K562 (cell line): ENCODE results near the gene ATP23. TPM values are rescaled to one million over a fixed set of nuclear protein-coding genes. Genes with fewer than 3 reads are reported as not detected.

Source experiments
- AFF1 ChIP-seq, 2 experiments: fragments of 450-650 bp; IDR thresholded peaks; 2 replicates each; pipeline ENCODE4 v1.6.1; 2018; ENCODE audit warnings: mild to moderate bottlenecking in 2 of 2, low read depth in 1 of 2; ENCODE audit not compliant: partially characterized antibody in 2 of 2
- CC2D1A ChIP-seq: fragments of 450-650 bp; IDR thresholded peaks from 2 replicates; pipeline ENCODE4 v1.6.1; 2017; ENCODE audit warnings: mild to moderate bottlenecking
- CREM ChIP-seq: IDR thresholded peaks from 2 replicates; pipeline ENCODE4 v1.6.1; 2014; ENCODE audit warnings: antibody characterized with exemption, low read depth
- CXXC5 ChIP-seq: fragments of 250-450 bp; sonication (Bioruptor Pico); IDR thresholded peaks from 2 replicates; pipeline ENCODE4 v1.8.0; 2022; ENCODE audit warnings: inconsistent platforms, mild to moderate bottlenecking, moderate library complexity
- EGR1 ChIP-seq: fragments of 450-650 bp; conservative IDR thresholded peaks from 2 replicates; pipeline ENCODE4 v1.6.1; 2017; ENCODE audit warnings: mild to moderate bottlenecking
- GABPB1 ChIP-seq: sonication (generic); formaldehyde crosslinking; IDR thresholded peaks from 2 replicates; pipeline ENCODE4 v1.8.0; 2022; ENCODE audit warnings: mild to moderate bottlenecking, missing genetic modification reagents
- HCFC1 ChIP-seq: IDR thresholded peaks from 2 replicates; pipeline ENCODE4 v1.6.1; 2012; ENCODE audit warnings: low read depth, low read length, improper control_type of control experiment
- KDM1A ChIP-seq, 2 experiments: fragments of 450-650 bp; IDR thresholded peaks; 2 replicates each; pipeline ENCODE4 v1.6.1; 2016; ENCODE audit warnings: mild to moderate bottlenecking in 2 of 2
- LARP7 ChIP-seq: fragments of 450-650 bp; IDR thresholded peaks from 2 replicates; pipeline ENCODE4 v1.6.1; 2016
- LEF1 ChIP-seq: fragments of 450-650 bp; IDR thresholded peaks from 2 replicates; pipeline ENCODE4 v1.6.1; 2016; ENCODE audit warnings: mild to moderate bottlenecking
- NKRF ChIP-seq: fragments of 450-650 bp; IDR thresholded peaks from 2 replicates; pipeline ENCODE4 v1.6.1; 2016; ENCODE audit warnings: borderline replicate concordance
- SAP30 ChIP-seq: fragments of 200-600 bp; sonication (generic); IDR thresholded peaks from 2 replicates; pipeline ENCODE4 v1.6.1; 2012; ENCODE audit warnings: borderline replicate concordance, low read depth, mild to moderate bottlenecking, moderate library complexity, low read length, control low read depth, inconsistent platforms; ENCODE audit not compliant: insufficient read depth, poor library complexity, severe bottlenecking
- TBL1XR1 ChIP-seq, 2 experiments: IDR thresholded peaks; 2 replicates each; pipeline ENCODE4 v1.6.1; 2012; ENCODE audit warnings: improper control_type of control experiment in 2 of 2, low read length in 2 of 2, mild to moderate bottlenecking in 1 of 2
- TFAP4 ChIP-seq: sonication (generic); formaldehyde crosslinking; IDR thresholded peaks from 2 replicates; pipeline ENCODE4 v1.8.0; 2022; ENCODE audit warnings: missing genetic modification reagents, mild to moderate bottlenecking, moderate library complexity, borderline replicate concordance
- UBTF ChIP-seq, 2 experiments: IDR thresholded peaks; 2 replicates each; pipeline ENCODE4 v1.6.1; 2012; ENCODE audit warnings: improper control_type of control experiment in 2 of 2, low read depth in 2 of 2, low read length in 2 of 2, borderline replicate concordance in 1 of 2
- ZNF175 ChIP-seq: fragments of 200-800 bp; sonication (Bioruptor generic); IDR thresholded peaks from 2 replicates; pipeline ENCODE4 v1.6.1; 2016; ENCODE audit warnings: low read depth, mild to moderate bottlenecking, missing genetic modification characterization, missing compliant biosample characterization
- ZNF263 ChIP-seq: sonication (generic); formaldehyde crosslinking; IDR thresholded peaks from 2 replicates; pipeline ENCODE4 v1.8.0; 2022; ENCODE audit warnings: mild to moderate bottlenecking, missing genetic modification reagents, borderline replicate concordance
- ZNF3 ChIP-seq: fragments of 250-450 bp; sonication (Bioruptor Pico); IDR thresholded peaks from 2 replicates; pipeline ENCODE4 v1.5.0; 2021; ENCODE audit warnings: mild to moderate bottlenecking, moderate library complexity
- polyA plus RNA-seq, 8 experiments: library from polyadenylated mRNA; depleted of rRNA in 4 of 8; stranded (reverse) in 5 of 8; unstranded in 3 of 8; fragments of >200 nt; fragmentation: Nextera tagmentation in 2 of 8; fragmentation: Illumina TruSeq in 1 of 8; extraction: Ambion mirVana in 2 of 8; extraction: Trizol in 1 of 8; gene quantifications; 2 replicates each; pipeline versions ENCODE4 v1.2.1 to v1.2.3, GENCODE V29; 2011 to 2014; ENCODE audit warnings: inconsistent platforms in 1 of 8, missing spikeins in 1 of 8
- total RNA-seq, 7 experiments: library from RNA; depleted of rRNA in 6 of 7; stranded (reverse); fragments of >200 nt in 6 of 7; fragmentation: Illumina TruSeq in 2 of 7; extraction: Trizol in 2 of 7; gene quantifications; 2 replicates each; pipeline versions ENCODE4 v1.2.1 to v1.2.3, GENCODE V29; 2011 to 2021; ENCODE audit warnings: low replicate concordance in 1 of 7

Gene ATP23
- total and polyA plus RNA-seq, 9 of the 15 experiments (the other 6 are each of a cell fraction or from before 2014, with no cell fraction given) = 8.3 to 53.7 (median 28.5) TPM

GRCh38 chr12:57941165-57941894 is at the start of gene ATP23 (continued):
- TF ChIP-seq UBTF (IDR thresholded peaks at IDR 0.05; ENCODE audit: borderline replicate concordance in 1 of 2, low read depth in 2 of 2, low read length in 2 of 2) (peak; percentile 86 to 93; a peak in 2 of 4 replicates), ZNF3 (CRISPR knock-in tag) (no peak), ZNF175 (peak; percentile 31; the same call in 1 of the 2 replicates), AFF1 (IDR thresholded peaks at IDR 0.05; ENCODE audit: low read depth in 1 of 2, partially characterized antibody in 2 of 2) (peak in 1 of 2 experiments; percentile 19), ZNF263 (CRISPR knock-in tag) (0 out of 2 replicates have a peak, but pooled peaks have one; percentile 58), LARP7 (0 out of 2 replicates have a peak, but pooled peaks have one; percentile 8), EGR1 (peak; percentile 71), TBL1XR1 (IDR thresholded peaks at IDR 0.05; ENCODE audit: low read length in 2 of 2) (peak in 1 of 2 experiments; percentile 16; a peak in 1 of 4 replicates), CC2D1A (no peak; the same call in 1 of the 2 replicates), CREM (peak; percentile 64), CXXC5 (CRISPR knock-in tag) (peak; percentile 72), KDM1A (IDR thresholded peaks at IDR 0.05) (no peak), GABPB1 (CRISPR knock-in tag) (peak; percentile 55; the same call in 1 of the 2 replicates), LEF1 (peak; percentile 12; the same call in 1 of the 2 replicates), HCFC1 (peak; percentile 16), NKRF (peak; percentile 61; the same call in 1 of the 2 replicates), SAP30 (peak; percentile 69), TFAP4 (peak; percentile 82)
